Measurements from ENCODE around the gene FBN2. TPM values are rescaled to one million over a fixed set of nuclear protein-coding genes. Genes with fewer than 3 reads are reported as not detected.

The FBN2 gene
- total RNA-seq, 1 donor from 2014 or later: 1,151 TPM

GRCh38 chr5:128536254-128537220, 1.5 kb downstream of the FBN2 start:
- DNase-seq (ENCODE audit: extremely low spot score, unreplicated experiment): no peak
- peak overlapping the region; percentile 80 for H3K27ac Mint-ChIP-seq (ENCODE audit: unreplicated experiment)

GRCh38 chr5:128535251-128535650, 2.8 kb downstream of the FBN2 start:
- peak overlapping the region; percentile 93 for H3K4me3 Mint-ChIP-seq (ENCODE audit: unreplicated experiment)
- H3K36me3 Mint-ChIP-seq (ENCODE audit: unreplicated experiment): peaks cover 42% of the 10 kb centered on the region
- no peak for DNase-seq (ENCODE audit: extremely low spot score, unreplicated experiment)
- no peaks in the 10 kb centered on the region for H3K9me3 Mint-ChIP-seq (ENCODE audit: unreplicated experiment)
- TF ChIP-seq, protein P1, sequence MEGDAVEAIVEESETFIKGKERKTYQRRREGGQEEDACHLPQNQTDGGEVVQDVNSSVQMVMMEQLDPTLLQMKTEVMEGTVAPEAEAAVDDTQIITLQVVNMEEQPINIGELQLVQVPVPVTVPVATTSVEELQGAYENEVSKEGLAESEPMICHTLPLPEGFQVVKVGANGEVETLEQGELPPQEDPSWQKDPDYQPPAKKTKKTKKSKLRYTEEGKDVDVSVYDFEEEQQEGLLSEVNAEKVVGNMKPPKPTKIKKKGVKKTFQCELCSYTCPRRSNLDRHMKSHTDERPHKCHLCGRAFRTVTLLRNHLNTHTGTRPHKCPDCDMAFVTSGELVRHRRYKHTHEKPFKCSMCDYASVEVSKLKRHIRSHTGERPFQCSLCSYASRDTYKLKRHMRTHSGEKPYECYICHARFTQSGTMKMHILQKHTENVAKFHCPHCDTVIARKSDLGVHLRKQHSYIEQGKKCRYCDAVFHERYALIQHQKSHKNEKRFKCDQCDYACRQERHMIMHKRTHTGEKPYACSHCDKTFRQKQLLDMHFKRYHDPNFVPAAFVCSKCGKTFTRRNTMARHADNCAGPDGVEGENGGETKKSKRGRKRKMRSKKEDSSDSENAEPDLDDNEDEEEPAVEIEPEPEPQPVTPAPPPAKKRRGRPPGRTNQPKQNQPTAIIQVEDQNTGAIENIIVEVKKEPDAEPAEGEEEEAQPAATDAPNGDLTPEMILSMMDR (IDR thresholded peaks at IDR 0.05): no peak
- H3K27ac Mint-ChIP-seq (ENCODE audit: unreplicated experiment): peak overlapping the region; percentile 80
- no peaks in the 10 kb centered on the region for H3K27me3 Mint-ChIP-seq (ENCODE audit: unreplicated experiment)
- peaks cover 46% of the 10 kb centered on the region for H3K4me1 Mint-ChIP-seq (ENCODE audit: unreplicated experiment)

More at GRCh38 chr5:128536254-128537220, 1.5 kb downstream of the FBN2 start:
- peak overlapping the region; percentile 93 for H3K4me3 Mint-ChIP-seq (ENCODE audit: unreplicated experiment)
- TF ChIP-seq, protein P1 (IDR thresholded peaks at IDR 0.05): peak; percentile 36
- no peaks in the 10 kb centered on the region for H3K27me3 Mint-ChIP-seq (ENCODE audit: unreplicated experiment)
- peaks cover 42% of the 10 kb centered on the region for H3K4me1 Mint-ChIP-seq (ENCODE audit: unreplicated experiment)
- peaks cover 35% of the 10 kb centered on the region for H3K36me3 Mint-ChIP-seq (ENCODE audit: unreplicated experiment)
- H3K9me3 Mint-ChIP-seq (ENCODE audit: unreplicated experiment): no peaks in the 10 kb centered on the region

GRCh38 chr5:128534726-128535125, 3.3 kb downstream of the FBN2 start:
- peaks cover 46% of the 10 kb centered on the region for H3K36me3 Mint-ChIP-seq (ENCODE audit: unreplicated experiment)
- H3K4me3 Mint-ChIP-seq (ENCODE audit: unreplicated experiment): peak overlapping the region; percentile 93
- DNase-seq (ENCODE audit: extremely low spot score, unreplicated experiment): no peak
- H3K27me3 Mint-ChIP-seq (ENCODE audit: unreplicated experiment): no peaks in the 10 kb centered on the region
- TF ChIP-seq, protein P1 (IDR thresholded peaks at IDR 0.05): peak; percentile 12
- H3K9me3 Mint-ChIP-seq (ENCODE audit: unreplicated experiment): no peaks in the 10 kb centered on the region
- H3K4me1 Mint-ChIP-seq (ENCODE audit: unreplicated experiment): peaks cover 50% of the 10 kb centered on the region
- peak overlapping the region; percentile 80 for H3K27ac Mint-ChIP-seq (ENCODE audit: unreplicated experiment)

DNA sequence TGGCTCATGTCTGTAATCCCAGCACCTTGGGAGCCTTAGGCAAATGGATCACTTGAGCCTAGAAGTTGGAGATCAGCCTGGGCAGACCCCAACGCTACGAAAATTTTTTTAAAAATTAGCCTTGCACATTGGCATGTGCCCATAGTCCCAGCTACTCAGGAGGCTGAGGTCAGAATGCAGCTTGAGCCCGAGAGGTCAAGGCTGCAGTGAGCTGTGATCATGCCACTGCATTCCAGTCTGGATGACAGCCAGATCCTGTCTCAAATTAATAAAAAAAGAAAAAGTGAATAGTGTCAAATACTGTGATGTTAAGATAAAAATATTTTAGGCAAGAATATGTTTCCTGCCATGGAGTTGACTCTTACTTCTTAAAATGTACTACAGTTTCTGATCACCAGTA, 5.3 kb downstream of the FBN2 start:
- no peaks in the 10 kb centered on the region for H3K9me3 Mint-ChIP-seq (ENCODE audit: unreplicated experiment)
- no peak for DNase-seq (ENCODE audit: extremely low spot score, unreplicated experiment)
- peaks cover 65% of the 10 kb centered on the region for H3K36me3 Mint-ChIP-seq (ENCODE audit: unreplicated experiment)
- H3K4me3 Mint-ChIP-seq (ENCODE audit: unreplicated experiment): peak overlapping the region; percentile 67
- peaks cover 64% of the 10 kb centered on the region for H3K4me1 Mint-ChIP-seq (ENCODE audit: unreplicated experiment)
- no peaks in the 10 kb centered on the region for H3K27me3 Mint-ChIP-seq (ENCODE audit: unreplicated experiment)
- TF ChIP-seq, protein P1 (IDR thresholded peaks at IDR 0.05): no peak
- peak overlapping the region; percentile 75 for H3K27ac Mint-ChIP-seq (ENCODE audit: unreplicated experiment)

DNA sequence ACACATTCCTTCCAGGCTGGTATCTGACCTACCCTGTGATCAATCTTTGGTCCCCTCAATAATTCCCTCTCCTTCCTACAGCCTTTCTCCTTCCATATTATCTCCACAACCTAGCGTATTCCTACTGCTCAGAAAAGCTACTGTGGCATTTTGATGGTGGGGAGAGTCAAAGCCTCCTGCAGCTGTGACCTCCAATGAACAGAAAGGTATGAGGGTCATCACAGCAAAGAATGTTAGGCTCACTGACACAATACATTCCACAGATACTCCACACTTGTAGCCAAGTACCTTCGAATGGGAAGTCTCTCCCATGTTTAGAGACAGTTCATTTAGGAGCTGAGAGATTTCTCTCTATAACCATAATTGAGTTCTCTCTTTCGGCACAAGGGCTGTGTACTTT, 5.9 kb downstream of the FBN2 start:
- peak overlapping the region; percentile 75 for H3K27ac Mint-ChIP-seq (ENCODE audit: unreplicated experiment)
- H3K4me1 Mint-ChIP-seq (ENCODE audit: unreplicated experiment): peaks cover 68% of the 10 kb centered on the region
- no peak for DNase-seq (ENCODE audit: extremely low spot score, unreplicated experiment)
- peak overlapping the region; percentile 67 for H3K4me3 Mint-ChIP-seq (ENCODE audit: unreplicated experiment)
- no peaks in the 10 kb centered on the region for H3K27me3 Mint-ChIP-seq (ENCODE audit: unreplicated experiment)
- TF ChIP-seq, protein P1 (IDR thresholded peaks at IDR 0.05): no peak
- H3K9me3 Mint-ChIP-seq (ENCODE audit: unreplicated experiment): no peaks in the 10 kb centered on the region
- peaks cover 71% of the 10 kb centered on the region for H3K36me3 Mint-ChIP-seq (ENCODE audit: unreplicated experiment)
